Activated T-helper 17 cell treated with anti-CD3 and anti-CD28 coated beads, Interleukin-2, amount 50 U/mL, for 72 hours (primary cell): ENCODE measurements around the gene TOP2A. TPM values are rescaled to one million over a fixed set of nuclear protein-coding genes. Genes with fewer than 3 reads are reported as not detected.

ENCODE experiments used
- ATAC-seq: fragments of 150-1000 bp; cut with Tn5 transposase; replicated peaks from 2 replicates; pipeline ENCODE4 v1.10.0; 2021; ENCODE audit warnings: mild to moderate bottlenecking, moderate library complexity
- H3K27ac Mint-ChIP-seq: one replicate; pipeline ENCODE4 v1.8.0; 2022; ENCODE audit warnings: mixed read lengths
- H3K27me3 Mint-ChIP-seq: one replicate; pipeline ENCODE4 v1.8.0; 2022; ENCODE audit warnings: mixed read lengths
- H3K36me3 Mint-ChIP-seq: one replicate; pipeline ENCODE4 v1.8.0; 2022; ENCODE audit warnings: low read depth, mild to moderate bottlenecking, mixed read lengths
- H3K4me1 Mint-ChIP-seq: one replicate; pipeline ENCODE4 v1.8.0; 2022; ENCODE audit warnings: mixed read lengths
- H3K4me3 Mint-ChIP-seq: one replicate; pipeline ENCODE4 v1.8.0; 2022; ENCODE audit warnings: mild to moderate bottlenecking, mixed read lengths
- H3K9me3 Mint-ChIP-seq: one replicate; pipeline ENCODE4 v1.8.0; 2022; ENCODE audit warnings: mixed read lengths
- total RNA-seq, 2 donors: library from RNA; stranded (reverse); gene quantifications; one replicate each; pipeline ENCODE4 v1.2.3, GENCODE V29; 2022

TOP2A gene
- total RNA-seq, 2 donors from 2014 or later = 230 to 257 TPM

DNA sequence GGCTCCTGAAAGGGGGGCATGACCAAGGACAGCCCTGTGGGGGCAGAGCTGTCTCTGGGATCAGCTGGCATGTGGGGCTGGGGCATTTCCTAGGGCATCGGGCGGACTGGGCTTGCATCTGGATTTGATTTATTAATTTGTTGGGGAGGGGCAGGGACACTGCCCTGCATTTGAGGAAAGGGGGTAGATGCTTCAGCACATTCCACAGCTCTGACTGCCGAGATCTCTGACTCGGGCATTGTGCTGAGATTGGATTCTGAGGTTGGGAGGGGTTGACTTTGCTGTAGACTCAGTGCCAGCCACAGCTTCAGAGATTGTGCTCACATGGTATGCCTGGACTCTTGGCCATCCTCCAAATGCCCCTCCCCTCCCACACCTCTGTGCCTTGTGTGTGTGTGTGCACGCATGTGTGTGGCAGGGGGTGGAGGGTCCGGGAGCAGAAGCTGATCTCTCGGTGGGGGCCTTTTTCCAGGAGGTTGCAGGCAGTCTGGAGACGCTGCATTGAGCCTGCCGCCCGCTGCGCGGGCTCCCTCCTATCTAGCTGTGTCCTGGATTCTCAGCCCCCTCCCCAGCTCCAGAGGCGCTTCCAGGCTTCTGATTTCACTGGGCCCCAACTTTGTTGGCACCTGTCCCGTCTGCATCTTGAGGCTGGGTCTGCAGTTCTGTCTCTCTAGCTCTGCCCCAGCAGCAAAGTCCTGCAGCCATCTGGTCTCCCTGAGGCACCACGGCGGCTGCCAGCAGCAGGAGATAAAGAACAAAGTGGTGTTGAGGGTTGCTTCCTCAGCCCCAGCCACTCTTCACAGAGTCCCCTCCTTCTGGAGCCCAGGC is 40.5 kb upstream of the TOP2A start:
- Mint-ChIP-seq H3K36me3 (peaks cover 26% of the 10 kb centered on the region), H3K27ac (no peak overlapping the region), H3K27me3 (no peaks in the 10 kb centered on the region), H3K4me3 (no peak overlapping the region), H3K9me3 (no peaks in the 10 kb centered on the region), H3K4me1 (no peaks in the 10 kb centered on the region)
- no peak for ATAC-seq

GRCh38 chr17:40457369-40457768 is 39.7 kb upstream of the TOP2A start:
- Mint-ChIP-seq H3K27me3 (no peaks in the 10 kb centered on the region), H3K4me3 (no peak overlapping the region), H3K9me3 (no peaks in the 10 kb centered on the region), H3K4me1 (peaks cover 1% of the 10 kb centered on the region), H3K36me3 (peaks cover 34% of the 10 kb centered on the region), H3K27ac (no peak overlapping the region)
- no peak for ATAC-seq

DNA sequence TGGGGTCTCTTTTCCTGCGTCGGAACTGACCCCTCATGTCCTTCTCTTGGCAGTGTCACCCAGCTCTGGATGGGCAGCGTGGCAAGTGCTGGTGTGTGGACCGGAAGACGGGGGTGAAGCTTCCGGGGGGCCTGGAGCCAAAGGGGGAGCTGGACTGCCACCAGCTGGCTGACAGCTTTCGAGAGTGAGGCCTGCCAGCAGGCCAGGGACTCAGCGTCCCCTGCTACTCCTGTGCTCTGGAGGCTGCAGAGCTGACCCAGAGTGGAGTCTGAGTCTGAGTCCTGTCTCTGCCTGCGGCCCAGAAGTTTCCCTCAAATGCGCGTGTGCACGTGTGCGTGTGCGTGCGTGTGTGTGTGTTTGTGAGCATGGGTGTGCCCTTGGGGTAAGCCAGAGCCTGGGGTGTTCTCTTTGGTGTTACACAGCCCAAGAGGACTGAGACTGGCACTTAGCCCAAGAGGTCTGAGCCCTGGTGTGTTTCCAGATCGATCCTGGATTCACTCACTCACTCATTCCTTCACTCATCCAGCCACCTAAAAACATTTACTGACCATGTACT is 38.8 kb upstream of the TOP2A start:
- peaks cover 39% of the 10 kb centered on the region for H3K36me3 Mint-ChIP-seq
- no peak for ATAC-seq
- no peak overlapping the region for H3K27ac Mint-ChIP-seq
- H3K27me3 Mint-ChIP-seq = no peaks in the 10 kb centered on the region
- no peak overlapping the region for H3K4me3 Mint-ChIP-seq
- H3K4me1 Mint-ChIP-seq = peaks cover 6% of the 10 kb centered on the region
- no peaks in the 10 kb centered on the region for H3K9me3 Mint-ChIP-seq

DNA sequence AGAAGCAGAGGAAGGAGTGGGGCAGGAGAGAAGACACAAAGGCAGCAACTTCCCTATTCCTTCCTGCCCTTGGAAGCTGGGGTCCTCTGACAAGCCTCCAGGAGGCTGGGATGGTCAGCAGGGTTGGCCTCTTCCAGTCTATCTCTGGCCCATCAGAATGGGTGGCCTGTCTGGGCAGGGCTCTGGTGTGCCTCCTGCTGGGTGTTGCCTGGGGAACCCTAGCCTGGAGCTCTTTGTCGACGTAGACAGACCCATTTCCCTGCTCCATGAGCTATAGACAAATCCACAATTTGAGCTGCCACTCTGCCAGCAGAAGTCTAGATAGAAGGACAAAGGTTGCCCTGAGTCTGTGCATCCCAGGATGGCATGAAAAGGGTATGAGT is 36.9 kb upstream of the TOP2A start:
- Mint-ChIP-seq H3K4me3 (no peak overlapping the region), H3K27ac (peak overlapping the region; percentile 61), H3K36me3 (peaks cover 39% of the 10 kb centered on the region), H3K4me1 (peaks cover 6% of the 10 kb centered on the region), H3K27me3 (no peaks in the 10 kb centered on the region), H3K9me3 (no peaks in the 10 kb centered on the region)
- no peak for ATAC-seq

DNA sequence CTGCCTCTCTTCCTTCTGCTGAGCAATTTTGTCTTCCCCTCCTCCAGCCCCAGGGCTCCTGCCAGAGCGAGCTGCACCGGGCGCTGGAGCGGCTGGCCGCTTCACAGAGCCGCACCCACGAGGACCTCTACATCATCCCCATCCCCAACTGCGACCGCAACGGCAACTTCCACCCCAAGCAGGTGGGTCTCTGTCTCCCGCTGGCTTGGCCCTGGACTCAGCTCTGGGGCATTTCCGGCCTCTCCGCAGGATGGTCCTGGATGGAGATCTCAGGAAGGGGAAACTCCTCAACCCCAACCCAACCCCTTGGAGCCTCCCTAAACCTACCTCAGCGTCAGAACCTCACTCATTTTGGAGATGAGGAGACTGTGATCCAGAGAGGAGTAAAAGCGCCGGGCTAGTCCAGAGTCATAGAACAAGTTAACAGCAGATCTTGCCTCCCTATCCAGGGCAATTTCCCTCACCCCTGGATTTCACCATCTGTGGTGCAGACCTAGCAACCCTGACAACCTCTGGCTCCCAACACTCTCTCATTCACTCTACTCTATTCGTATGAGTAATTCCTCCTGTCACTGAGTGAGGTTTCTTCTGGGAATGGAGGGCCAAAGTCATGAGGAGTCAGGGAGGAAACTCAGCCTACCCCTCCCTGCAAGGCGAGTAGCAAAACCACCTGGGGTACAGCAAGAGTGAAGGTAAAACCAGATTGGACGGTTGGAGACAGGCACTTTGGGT is 36.4 kb upstream of the TOP2A start:
- peaks cover 39% of the 10 kb centered on the region for H3K36me3 Mint-ChIP-seq
- H3K27me3 Mint-ChIP-seq = no peaks in the 10 kb centered on the region
- no peaks in the 10 kb centered on the region for H3K9me3 Mint-ChIP-seq
- peaks cover 6% of the 10 kb centered on the region for H3K4me1 Mint-ChIP-seq
- no peak for ATAC-seq
- H3K4me3 Mint-ChIP-seq = no peak overlapping the region
- H3K27ac Mint-ChIP-seq = peak overlapping the region; percentile 61

- Mint-ChIP-seq H3K4me3 (no peak overlapping the region), H3K4me1 (peaks cover 7% of the 10 kb centered on the region), H3K36me3 (peaks cover 39% of the 10 kb centered on the region), H3K27me3 (no peaks in the 10 kb centered on the region), H3K27ac (no peak overlapping the region), H3K9me3 (no peaks in the 10 kb centered on the region)
- no peak for ATAC-seq
These were observed 35.3 kb upstream of the TOP2A start for GRCh38 chr17:40452921-40453378.

DNA sequence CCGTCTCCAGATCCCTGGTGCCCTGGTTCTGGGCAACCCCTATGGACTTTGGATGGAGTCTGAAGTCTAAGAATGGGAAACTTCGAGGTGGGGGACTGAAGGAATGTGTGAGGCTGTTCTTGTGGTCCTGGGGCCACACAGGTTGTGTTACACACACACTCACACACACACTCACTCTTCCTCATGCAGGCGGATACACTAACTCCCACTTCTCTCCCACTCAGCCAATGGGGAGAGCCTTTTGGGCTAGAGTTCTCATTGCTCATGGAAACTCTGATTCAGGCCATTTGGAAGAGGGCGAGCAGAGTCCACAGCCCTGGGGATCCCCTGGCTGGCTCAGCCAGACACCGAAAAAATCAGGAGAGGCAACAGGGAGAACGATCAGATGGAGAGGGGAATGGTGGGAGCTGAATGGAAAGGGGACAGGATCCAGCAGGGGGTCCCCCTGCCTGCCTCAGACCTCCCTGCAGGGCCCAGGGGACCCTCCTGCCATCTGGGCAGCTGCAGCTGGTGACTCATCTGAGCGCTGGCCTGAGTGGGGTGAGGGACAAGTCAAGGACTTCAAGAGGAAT is 34.6 kb upstream of the TOP2A start:
- peak; percentile 77 for ATAC-seq
- Mint-ChIP-seq H3K27me3 (no peaks in the 10 kb centered on the region), H3K4me3 (peak overlapping the region; percentile 34), H3K36me3 (peaks cover 45% of the 10 kb centered on the region), H3K4me1 (peaks cover 13% of the 10 kb centered on the region), H3K27ac (peak overlapping the region; percentile 67), H3K9me3 (no peaks in the 10 kb centered on the region)

DNA sequence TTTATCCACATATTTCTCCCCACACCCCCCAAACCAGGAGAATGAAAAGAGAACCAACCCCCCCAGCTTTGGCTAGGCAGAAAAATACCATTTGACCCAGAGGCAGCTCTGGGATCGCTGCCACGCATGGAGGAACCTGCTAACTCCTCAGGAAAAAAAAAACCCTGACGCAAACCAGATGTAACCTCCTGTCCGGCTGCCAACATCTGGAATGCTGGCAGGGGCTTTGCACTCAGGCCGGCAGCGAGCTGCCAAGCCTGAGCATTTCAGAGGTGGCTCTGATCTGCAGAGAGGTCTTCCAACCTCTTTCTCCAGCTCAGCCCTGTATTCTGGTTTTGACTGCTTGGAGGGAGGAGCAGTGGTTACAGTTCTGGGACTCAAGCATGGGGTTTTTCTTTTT is 33.7 kb upstream of the TOP2A start:
- Mint-ChIP-seq H3K27ac (no peak overlapping the region), H3K9me3 (no peaks in the 10 kb centered on the region), H3K4me3 (no peak overlapping the region), H3K27me3 (no peaks in the 10 kb centered on the region), H3K4me1 (peaks cover 13% of the 10 kb centered on the region), H3K36me3 (peaks cover 45% of the 10 kb centered on the region)
- ATAC-seq = no peak

DNA sequence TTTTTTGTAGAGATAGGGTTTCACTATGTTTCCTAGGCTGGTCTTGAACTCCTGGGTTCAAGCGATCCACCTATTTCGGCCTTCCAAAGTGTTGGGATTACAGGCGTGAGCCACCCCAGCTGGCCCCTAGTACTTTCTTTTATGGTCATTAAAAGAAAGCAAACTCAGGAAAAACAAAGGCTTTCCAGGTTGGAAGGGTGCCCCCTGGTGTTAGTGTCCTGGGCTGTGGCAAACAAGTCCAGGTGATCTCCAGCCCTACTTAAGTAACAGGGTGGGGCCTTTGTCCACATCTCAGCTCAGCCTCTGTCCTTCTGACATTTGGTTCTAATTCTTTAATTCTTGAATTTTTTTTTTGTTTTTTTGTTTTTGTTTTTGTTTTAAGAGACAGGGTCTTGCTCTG is 32.5 kb upstream of the TOP2A start:
- ATAC-seq = no peak
- H3K27me3 Mint-ChIP-seq = no peaks in the 10 kb centered on the region
- H3K9me3 Mint-ChIP-seq = no peaks in the 10 kb centered on the region
- peaks cover 16% of the 10 kb centered on the region for H3K4me1 Mint-ChIP-seq
- no peak overlapping the region for H3K4me3 Mint-ChIP-seq
- peaks cover 36% of the 10 kb centered on the region for H3K36me3 Mint-ChIP-seq
- no peak overlapping the region for H3K27ac Mint-ChIP-seq

- H3K4me1 Mint-ChIP-seq = peaks cover 26% of the 10 kb centered on the region
These were observed 31.1 kb upstream of the TOP2A start for GRCh38 chr17:40448639-40449261.

DNA sequence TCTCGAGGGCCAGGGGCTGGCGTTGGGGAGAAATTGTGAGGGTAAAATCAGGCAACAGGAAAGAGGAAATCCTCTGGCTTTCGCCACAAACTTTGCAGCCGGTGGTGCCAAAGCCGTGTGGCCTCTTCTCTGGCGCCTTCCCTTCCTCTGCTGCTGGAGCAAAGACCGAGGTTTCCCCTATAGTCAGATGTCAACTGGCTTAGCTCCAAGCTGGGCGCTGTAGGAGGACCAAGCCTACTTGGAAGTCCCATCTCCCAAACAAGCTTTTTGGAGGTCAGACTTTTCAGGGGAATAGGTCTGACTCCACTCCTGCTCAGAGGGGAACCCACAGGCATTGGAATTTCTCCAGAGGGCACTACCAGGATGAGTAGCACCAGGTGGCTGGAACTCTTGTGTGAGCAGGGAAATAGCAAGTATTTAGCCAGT is 30.5 kb upstream of the TOP2A start:
- Mint-ChIP-seq H3K27me3 (no peaks in the 10 kb centered on the region), H3K36me3 (peaks cover 31% of the 10 kb centered on the region), H3K27ac (no peak overlapping the region), H3K9me3 (no peaks in the 10 kb centered on the region), H3K4me3 (peak overlapping the region; percentile 50), H3K4me1 (peaks cover 26% of the 10 kb centered on the region)
- ATAC-seq = no peak

More at GRCh38 chr17:40448639-40449261, 31.1 kb upstream of the TOP2A start:
- Mint-ChIP-seq H3K27me3 (no peaks in the 10 kb centered on the region), H3K9me3 (no peaks in the 10 kb centered on the region), H3K36me3 (peaks cover 37% of the 10 kb centered on the region), H3K4me3 (peak overlapping the region; percentile 1), H3K27ac (no peak overlapping the region)
- ATAC-seq = no peak

GRCh38 chr17:40447806-40448205 is 30.1 kb upstream of the TOP2A start:
- Mint-ChIP-seq H3K9me3 (no peaks in the 10 kb centered on the region), H3K4me1 (peaks cover 26% of the 10 kb centered on the region), H3K27ac (no peak overlapping the region), H3K4me3 (peak overlapping the region; percentile 50), H3K27me3 (no peaks in the 10 kb centered on the region), H3K36me3 (peaks cover 27% of the 10 kb centered on the region)
- no peak for ATAC-seq

- Mint-ChIP-seq H3K4me3 (peak overlapping the region; percentile 50), H3K4me1 (peaks cover 23% of the 10 kb centered on the region), H3K27me3 (no peaks in the 10 kb centered on the region), H3K36me3 (peaks cover 21% of the 10 kb centered on the region), H3K9me3 (no peaks in the 10 kb centered on the region), H3K27ac (no peak overlapping the region)
- no peak for ATAC-seq
These were observed 29.5 kb upstream of the TOP2A start for GRCh38 chr17:40447148-40447644.
